ENCODE data around the gene RBFOX2.
A peak's percentile ranks its signal among the peaks of the same experiment; 100 is the strongest.

RBFOX2 gene

DNA sequence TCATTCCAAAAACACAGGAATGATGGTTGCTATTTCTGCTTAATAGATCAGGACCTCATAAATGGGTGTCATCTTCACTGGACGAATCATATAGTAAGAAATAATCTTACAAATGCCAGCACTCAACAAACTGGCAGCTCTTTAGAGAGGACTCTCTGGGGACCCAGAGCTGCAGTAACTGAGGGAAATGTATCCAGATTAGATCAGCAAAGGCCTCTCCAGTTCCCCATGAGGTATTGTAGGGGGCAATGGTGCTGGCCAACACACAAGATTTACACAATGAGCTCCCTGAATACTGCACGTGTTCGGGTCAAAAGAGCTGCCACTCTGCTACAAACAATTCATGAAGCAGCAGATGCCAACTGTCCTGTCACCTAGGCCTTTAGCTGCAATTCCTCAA lies 110.2 kb downstream of the RBFOX2 start:
- TF ChIP-seq, protein P1, sequence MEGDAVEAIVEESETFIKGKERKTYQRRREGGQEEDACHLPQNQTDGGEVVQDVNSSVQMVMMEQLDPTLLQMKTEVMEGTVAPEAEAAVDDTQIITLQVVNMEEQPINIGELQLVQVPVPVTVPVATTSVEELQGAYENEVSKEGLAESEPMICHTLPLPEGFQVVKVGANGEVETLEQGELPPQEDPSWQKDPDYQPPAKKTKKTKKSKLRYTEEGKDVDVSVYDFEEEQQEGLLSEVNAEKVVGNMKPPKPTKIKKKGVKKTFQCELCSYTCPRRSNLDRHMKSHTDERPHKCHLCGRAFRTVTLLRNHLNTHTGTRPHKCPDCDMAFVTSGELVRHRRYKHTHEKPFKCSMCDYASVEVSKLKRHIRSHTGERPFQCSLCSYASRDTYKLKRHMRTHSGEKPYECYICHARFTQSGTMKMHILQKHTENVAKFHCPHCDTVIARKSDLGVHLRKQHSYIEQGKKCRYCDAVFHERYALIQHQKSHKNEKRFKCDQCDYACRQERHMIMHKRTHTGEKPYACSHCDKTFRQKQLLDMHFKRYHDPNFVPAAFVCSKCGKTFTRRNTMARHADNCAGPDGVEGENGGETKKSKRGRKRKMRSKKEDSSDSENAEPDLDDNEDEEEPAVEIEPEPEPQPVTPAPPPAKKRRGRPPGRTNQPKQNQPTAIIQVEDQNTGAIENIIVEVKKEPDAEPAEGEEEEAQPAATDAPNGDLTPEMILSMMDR (conservative IDR thresholded peaks at IDR 0.05; ENCODE audit: control insufficient read depth, insufficient read depth, low read depth, low read length) = no peak

DNA sequence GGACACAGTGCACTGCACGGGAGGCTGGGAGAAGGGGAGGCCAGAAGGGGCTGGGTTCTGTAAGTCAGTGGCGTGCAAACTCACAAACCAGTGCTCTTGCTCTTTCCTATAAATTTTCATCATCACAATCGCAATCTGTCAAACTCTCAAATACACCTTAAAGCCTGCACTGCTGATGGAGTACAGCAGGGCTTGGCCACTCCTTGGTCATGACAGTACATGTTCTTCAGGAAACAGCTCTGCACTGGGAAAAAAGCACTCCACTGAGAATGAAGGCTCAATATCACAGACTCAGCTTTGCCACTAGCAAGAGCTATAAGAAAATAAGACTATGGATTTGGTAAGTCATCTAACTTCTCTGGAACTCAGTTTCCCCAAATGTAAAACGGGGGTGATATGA lies 111.0 kb downstream of the RBFOX2 start:
- H3K4me3 ChIP-seq (ENCODE audit: control insufficient read depth, low read depth, low read length) = no peak overlapping the region
- TF ChIP-seq, protein P1 (conservative IDR thresholded peaks at IDR 0.05; ENCODE audit: control insufficient read depth, insufficient read depth, low read depth, low read length) = no peak
- DNase-seq (ENCODE audit: low read depth) = no peak

More for the DNA sequence above, 110.2 kb downstream of the RBFOX2 start:
- DNase-seq (ENCODE audit: low read depth) = peak; percentile 28
- no peak overlapping the region for H3K4me3 ChIP-seq (ENCODE audit: control insufficient read depth, low read depth, low read length)

DNA sequence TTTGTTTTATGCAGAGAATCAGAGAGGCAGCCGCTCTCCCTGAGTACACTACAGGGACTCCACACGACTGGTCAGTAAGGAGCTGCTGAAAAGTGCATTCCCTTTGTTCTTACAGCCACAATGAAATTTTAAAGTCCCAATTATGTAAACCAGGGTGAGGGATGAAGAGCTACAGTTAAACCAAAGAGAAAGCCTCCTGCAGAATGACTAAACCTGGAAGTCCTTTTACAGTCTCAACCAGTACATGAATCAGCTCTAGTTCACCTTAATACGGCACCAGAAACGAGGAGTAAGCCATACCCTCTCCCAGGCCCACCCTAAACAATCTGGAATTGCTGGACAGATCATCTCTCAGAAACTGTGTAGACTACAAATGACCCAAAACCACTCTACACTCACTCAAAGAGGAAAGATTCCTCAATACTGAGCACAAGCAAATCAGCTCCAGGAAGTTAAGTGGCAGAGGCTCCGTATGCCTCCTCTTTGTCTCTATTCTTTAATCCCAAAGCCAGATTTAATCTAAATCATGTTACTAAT lies 113.1 kb downstream of the RBFOX2 start:
- DNase-seq (ENCODE audit: low read depth) = peak; percentile 56
- TF ChIP-seq, protein P1 (conservative IDR thresholded peaks at IDR 0.05; ENCODE audit: control insufficient read depth, insufficient read depth, low read depth, low read length) = no peak
- H3K4me3 ChIP-seq (ENCODE audit: control insufficient read depth, low read depth, low read length) = peak overlapping the region; percentile 54

DNA sequence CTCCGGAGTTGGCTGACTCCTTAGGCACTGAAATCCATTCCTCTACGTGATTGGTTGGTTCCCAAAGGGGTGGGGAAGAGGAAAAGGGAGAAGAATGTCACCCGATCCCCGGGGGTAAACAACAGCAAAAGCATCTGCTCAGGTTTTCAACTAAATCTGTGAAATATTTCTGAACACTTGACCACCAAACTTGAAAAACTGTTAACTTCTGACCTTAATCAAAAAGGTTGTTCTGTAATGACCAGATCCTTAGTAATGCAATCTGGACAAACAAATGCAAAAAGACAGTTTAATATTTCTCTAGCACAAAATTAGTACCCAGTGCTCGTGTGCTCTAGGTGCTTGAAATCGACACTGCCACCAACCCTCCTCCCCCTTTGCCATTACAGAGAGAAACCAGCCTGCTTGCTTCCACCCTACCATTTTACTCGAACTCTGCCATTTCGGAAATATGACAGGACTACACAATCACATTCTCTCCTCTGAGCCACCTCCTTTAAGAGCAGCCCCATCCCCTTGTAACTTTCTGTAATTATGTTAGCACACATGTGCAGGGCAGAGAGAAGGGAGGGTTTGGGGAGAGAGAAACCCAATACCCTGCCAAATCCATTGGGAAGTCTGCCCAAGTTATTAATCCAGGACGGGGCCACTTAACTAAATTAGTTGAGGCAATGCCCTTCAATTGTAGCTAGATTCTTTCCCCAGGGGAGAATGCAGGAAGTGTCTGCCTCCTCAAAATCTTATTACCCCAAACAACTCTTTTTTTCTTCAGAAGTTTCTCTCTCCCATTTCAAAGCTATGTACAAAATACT lies 113.8 kb downstream of the RBFOX2 start:
- TF ChIP-seq, protein P1 (conservative IDR thresholded peaks at IDR 0.05; ENCODE audit: control insufficient read depth, insufficient read depth, low read depth, low read length) = no peak
- H3K4me3 ChIP-seq (ENCODE audit: control insufficient read depth, low read depth, low read length) = peak overlapping the region; percentile 54
- DNase-seq (ENCODE audit: low read depth) = peak; percentile 91

DNA sequence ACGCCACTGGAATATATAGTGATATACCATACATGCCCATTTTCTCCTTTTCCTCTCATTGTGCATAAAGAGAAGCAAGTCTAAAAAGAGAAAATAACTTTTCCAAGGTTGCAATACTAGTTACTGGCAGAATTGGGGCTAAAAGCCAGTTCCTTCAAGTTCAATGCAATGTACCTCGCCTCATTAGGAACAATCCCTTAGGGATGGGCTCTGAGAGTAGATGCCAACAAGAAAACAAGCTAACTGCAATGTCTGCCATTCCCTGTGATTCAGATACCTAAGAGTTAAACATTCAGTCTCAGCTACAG lies 114.3 kb downstream of the RBFOX2 start:
- no peak for DNase-seq (ENCODE audit: low read depth)
- H3K4me3 ChIP-seq (ENCODE audit: control insufficient read depth, low read depth, low read length) = no peak overlapping the region
- TF ChIP-seq, protein P1 (conservative IDR thresholded peaks at IDR 0.05; ENCODE audit: control insufficient read depth, insufficient read depth, low read depth, low read length) = no peak

DNA sequence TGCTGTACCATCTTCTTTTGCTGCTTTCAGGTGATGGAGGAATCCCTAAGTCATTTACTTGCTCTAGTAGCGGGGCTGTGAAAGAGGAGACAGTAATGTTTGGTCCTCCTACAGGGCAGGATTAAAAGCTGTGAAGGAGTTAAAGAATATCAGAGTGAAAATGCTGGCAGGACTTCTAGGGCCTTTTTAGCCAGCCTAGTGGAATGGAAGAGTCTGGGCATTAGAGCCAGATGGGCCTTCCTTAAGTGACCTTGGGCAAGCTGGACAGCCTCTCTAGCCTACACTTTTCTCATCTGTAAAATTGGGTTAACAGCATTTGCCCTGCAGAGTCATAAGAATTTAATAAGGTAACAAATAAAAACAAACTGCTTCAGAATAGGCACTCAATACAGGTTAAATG lies 114.7 kb downstream of the RBFOX2 start:
- TF ChIP-seq, protein P1 (conservative IDR thresholded peaks at IDR 0.05; ENCODE audit: control insufficient read depth, insufficient read depth, low read depth, low read length) = no peak
- DNase-seq (ENCODE audit: low read depth) = no peak
- no peak overlapping the region for H3K4me3 ChIP-seq (ENCODE audit: control insufficient read depth, low read depth, low read length)
